Measurements from ENCODE around the gene NPC1L1. TPM values are rescaled to one million over a fixed set of nuclear protein-coding genes. Genes with fewer than 3 reads are reported as not detected.

Gene NPC1L1
- total RNA-seq, 2 experiments from 2014 or later = not detected

DNA sequence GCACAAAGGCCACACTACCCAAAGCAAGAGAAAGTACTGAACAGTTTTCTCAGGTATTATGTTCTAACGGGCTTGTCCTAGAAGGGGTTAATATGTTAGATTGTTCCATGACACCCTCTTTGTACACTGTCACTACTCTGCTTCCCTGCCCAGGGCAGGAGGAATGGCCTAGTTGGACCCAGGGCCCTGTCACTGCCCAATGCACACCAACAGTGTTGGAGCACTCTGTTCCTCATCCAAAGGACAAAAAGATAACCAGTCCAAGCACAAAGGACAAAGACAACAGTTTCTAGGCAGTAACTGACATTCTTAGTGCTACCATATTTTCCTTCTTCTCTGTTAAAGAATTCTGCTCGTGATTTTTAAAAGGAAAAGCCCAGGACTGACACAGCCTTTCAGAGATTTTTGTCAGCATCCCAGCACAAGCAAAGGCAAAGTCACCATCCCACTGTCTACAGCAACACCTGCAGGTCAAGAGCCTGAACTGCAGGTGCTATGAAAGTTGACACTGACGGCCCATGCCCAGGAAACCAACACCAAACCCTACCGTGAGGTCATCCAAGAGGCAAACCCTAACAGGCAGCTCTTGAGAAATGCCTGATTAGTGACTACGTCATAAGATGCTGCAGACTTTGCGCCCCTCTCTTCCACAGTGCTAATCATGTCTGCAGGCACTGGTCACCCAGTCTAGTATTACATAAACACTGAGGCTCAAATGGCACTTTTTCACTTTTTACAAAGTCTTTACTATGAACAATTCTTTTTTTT, 63.9 kb downstream of the NPC1L1 start:
- DNase-seq = peak; percentile 78
- peaks cover 23% of the 10 kb centered on the region for H3K4me1 Mint-ChIP-seq
- no peak overlapping the region for H3K4me3 Mint-ChIP-seq
- H3K27ac Mint-ChIP-seq = no peak overlapping the region
- H3K36me3 Mint-ChIP-seq = peaks cover 58% of the 10 kb centered on the region
- CTCF ChIA-PET = interaction anchor here (0.6 to 1.9 kb wide), 14 partner anchors 10 to 263 kb away, joined by 3 to 13 read pairs (median 4); partner anchors contain the start of gene NUDCD3
- no peaks in the 10 kb centered on the region for H3K27me3 Mint-ChIP-seq
- peak; percentile 97 for ATAC-seq
- H3K9me3 Mint-ChIP-seq (ENCODE audit: low read depth) = no peaks in the 10 kb centered on the region

DNA sequence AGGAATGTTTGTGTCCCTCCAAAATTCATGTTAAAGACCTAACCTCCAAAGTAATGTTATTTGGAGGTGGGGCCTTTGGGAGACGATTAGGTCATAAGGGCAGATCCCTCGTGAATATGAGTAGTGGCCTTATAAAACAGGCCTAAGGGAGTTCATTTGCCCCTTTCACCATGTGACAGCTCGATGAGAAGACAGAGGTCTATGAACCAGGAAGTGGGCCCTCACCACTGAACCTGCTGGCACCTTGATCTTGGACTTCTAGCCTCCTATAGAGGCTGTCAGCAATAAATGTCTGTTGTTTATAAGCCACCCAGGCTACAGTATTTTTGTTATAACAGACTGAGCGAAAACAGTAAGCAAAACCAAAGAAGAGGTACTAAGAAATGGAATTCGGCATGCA, 64.8 kb downstream of the NPC1L1 start:
- DNase-seq (no peak), ATAC-seq (no peak)
- H3K36me3 Mint-ChIP-seq = peaks cover 54% of the 10 kb centered on the region
- H3K27ac Mint-ChIP-seq = no peak overlapping the region
- no peak overlapping the region for H3K4me3 Mint-ChIP-seq
- H3K27me3 Mint-ChIP-seq = no peaks in the 10 kb centered on the region
- CTCF ChIA-PET = interaction anchor here (0.9 to 2.5 kb wide), 4 partner anchors 15 to 236 kb away, joined by 3 to 9 read pairs (median 3); no protein-coding TSS in a partner anchor
- peaks cover 23% of the 10 kb centered on the region for H3K4me1 Mint-ChIP-seq
- H3K9me3 Mint-ChIP-seq (ENCODE audit: low read depth) = no peaks in the 10 kb centered on the region

DNA sequence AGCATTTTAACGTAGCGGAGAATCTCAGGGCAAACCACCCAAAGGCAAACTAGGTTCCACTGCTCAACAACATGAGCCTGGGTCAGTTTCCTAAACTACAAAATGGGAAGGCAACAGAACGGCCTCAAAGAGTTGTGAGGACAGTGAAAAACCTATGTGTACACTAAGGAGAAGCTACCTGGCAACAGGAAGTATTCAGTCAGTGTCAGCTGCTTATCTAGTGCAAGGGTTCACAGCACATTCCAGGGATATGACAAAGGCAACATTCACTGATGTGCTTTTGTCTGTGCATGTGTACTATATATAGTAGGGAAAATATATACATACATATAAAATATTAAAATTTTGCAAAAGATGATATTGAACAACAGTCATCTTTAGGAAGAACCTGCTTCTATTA, 67.8 kb downstream of the NPC1L1 start:
- Mint-ChIP-seq H3K4me3 (no peak overlapping the region), H3K36me3 (peaks cover 42% of the 10 kb centered on the region)

DNA sequence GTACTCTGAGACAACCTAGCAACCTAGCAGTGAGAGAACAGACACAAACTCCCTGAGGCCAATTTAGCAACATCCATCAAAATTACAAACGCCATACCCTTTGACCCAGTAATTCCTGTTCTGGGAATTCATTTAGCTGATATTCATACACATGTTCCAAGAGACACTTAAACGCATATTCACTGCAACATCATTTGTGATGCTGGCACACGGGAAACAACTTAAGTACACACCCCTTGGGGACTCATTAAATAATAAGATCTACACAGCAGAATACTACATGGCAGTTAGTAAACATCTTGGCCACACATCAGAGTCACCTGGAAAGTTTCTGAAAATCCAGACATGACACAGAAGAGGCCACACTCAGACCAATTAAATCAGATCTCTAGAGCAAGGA, 68.3 kb downstream of the NPC1L1 start:
- CTCF ChIA-PET = interaction anchor here (1.5 kb wide), 1 partner anchor 125 kb away, joined by 4 read pairs; no protein-coding TSS in a partner anchor
- Mint-ChIP-seq H3K27ac (no peak overlapping the region), H3K27me3 (no peaks in the 10 kb centered on the region), H3K9me3 (ENCODE audit: low read depth) (no peaks in the 10 kb centered on the region), H3K36me3 (peaks cover 42% of the 10 kb centered on the region), H3K4me3 (no peak overlapping the region), H3K4me1 (peaks cover 25% of the 10 kb centered on the region)
- DNase-seq (no peak), ATAC-seq (no peak)

More for the DNA sequence above, 67.8 kb downstream of the NPC1L1 start:
- DNase-seq (no peak), ATAC-seq (no peak)
- CTCF ChIA-PET = interaction anchor here (1.5 to 2.1 kb wide), 2 partner anchors 92 to 125 kb away, joined by 4 to 5 read pairs; no protein-coding TSS in a partner anchor
- peaks cover 26% of the 10 kb centered on the region for H3K4me1 Mint-ChIP-seq
- H3K9me3 Mint-ChIP-seq (ENCODE audit: low read depth) = no peaks in the 10 kb centered on the region
- H3K27ac Mint-ChIP-seq = no peak overlapping the region
- no peaks in the 10 kb centered on the region for H3K27me3 Mint-ChIP-seq

DNA sequence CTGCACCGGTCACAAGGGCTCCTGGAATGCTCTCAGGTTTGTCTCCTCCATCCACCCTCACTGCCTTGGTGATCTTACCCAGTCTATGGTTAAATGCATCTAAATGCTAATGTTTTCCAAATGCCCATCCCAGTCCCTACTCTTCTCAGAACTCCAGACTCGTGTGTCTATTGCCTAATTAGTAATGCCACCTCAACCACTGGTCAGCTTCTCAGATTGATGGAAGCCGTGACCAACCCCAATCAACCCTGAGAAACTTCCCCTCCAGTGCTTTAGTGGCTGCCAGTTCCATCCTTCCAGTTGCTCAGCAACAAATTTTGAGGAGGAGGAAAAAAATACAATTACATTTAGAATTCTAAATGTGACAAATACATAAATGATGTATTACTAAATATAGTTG, 69.3 kb downstream of the NPC1L1 start:
- DNase-seq (no peak), ATAC-seq (no peak)
- Mint-ChIP-seq H3K4me1 (peaks cover 27% of the 10 kb centered on the region), H3K36me3 (peaks cover 46% of the 10 kb centered on the region), H3K9me3 (ENCODE audit: low read depth) (no peaks in the 10 kb centered on the region), H3K27ac (no peak overlapping the region), H3K4me3 (no peak overlapping the region), H3K27me3 (no peaks in the 10 kb centered on the region)
- CTCF ChIA-PET = no interaction called here

DNA sequence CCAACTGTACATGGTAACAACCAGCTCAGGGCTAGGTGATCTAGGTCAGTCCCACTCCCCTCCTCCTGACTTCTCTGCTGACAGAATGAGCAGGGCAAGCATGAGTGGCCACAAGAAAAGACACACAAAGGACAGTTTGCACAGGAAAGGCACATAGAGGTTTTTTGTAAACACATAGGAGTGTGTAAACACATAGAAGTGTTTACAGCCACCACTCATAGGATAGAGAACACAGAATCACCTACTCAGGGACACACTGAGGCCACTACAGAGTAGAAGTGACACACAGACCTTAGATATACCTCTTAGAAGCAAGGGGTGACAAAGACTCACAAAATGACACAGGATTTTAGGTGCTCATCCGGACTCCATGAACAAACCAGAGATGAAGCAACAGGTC, 69.7 kb downstream of the NPC1L1 start:
- no peaks in the 10 kb centered on the region for H3K9me3 Mint-ChIP-seq (ENCODE audit: low read depth)
- no peak for DNase-seq
- ATAC-seq = no peak
- H3K4me1 Mint-ChIP-seq = peaks cover 29% of the 10 kb centered on the region
- CTCF ChIA-PET = interaction anchor here (0.9 kb wide), 1 partner anchor 12 kb away, joined by 3 read pairs; no protein-coding TSS in a partner anchor
- H3K27ac Mint-ChIP-seq = no peak overlapping the region
- H3K27me3 Mint-ChIP-seq = no peaks in the 10 kb centered on the region
- H3K36me3 Mint-ChIP-seq = peaks cover 43% of the 10 kb centered on the region
- no peak overlapping the region for H3K4me3 Mint-ChIP-seq

DNA sequence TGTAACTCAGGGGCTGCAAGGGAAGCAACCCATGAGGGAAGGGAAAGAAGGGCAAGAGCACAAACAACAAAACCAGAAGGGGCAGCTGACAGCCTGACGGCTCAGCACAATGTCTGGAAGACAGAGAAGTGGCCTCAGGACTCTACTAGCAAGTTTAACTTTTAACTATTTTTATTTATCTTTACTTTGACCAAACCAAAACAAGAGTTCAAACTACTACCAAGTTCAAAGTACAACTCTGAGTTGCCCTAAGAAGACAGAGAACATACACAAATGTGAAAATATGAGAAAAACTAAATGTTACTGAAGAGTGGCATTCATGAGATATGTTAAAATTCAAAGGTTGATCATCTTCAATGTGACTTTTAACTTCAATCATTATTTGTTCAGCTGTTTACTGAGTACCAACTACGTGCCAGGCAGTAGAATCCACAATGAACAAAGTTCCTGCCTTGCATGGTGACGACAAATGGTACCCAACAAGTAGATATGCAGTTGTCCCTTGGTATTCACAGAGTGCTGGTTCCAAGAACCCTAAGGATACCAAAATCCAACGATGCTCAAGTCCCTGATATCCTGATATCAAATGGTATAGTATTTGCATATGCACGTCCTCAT, 70.4 kb downstream of the NPC1L1 start:
- H3K4me1 Mint-ChIP-seq = peaks cover 36% of the 10 kb centered on the region
- no peaks in the 10 kb centered on the region for H3K27me3 Mint-ChIP-seq
- ATAC-seq (no peak), DNase-seq (no peak)
- H3K9me3 Mint-ChIP-seq (ENCODE audit: low read depth) = no peaks in the 10 kb centered on the region
- H3K4me3 Mint-ChIP-seq = no peak overlapping the region
- CTCF ChIA-PET = interaction anchor here (0.9 to 2.2 kb wide), 2 partner anchors 13 to 270 kb away, joined by 3 to 5 read pairs; partner anchors contain the start of gene YKT6
- H3K36me3 Mint-ChIP-seq = peaks cover 46% of the 10 kb centered on the region
- H3K27ac Mint-ChIP-seq = no peak overlapping the region

DNA sequence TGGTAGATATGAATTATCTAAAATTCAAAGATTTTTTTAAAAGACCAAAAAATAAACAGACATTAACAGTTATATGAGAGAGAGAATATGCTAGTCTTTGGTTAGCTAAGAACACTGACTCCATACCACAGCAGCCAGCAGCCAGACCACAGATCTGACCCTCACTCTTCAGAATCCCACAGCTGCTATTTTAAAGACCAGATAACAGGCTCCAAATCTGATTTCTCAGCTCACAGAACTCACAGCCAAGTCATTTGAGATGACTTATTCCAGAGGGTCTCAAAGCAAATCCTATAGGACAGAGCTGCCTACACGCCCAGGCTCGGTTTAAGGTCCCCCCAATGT, 71.0 kb downstream of the NPC1L1 start:
- H3K27ac Mint-ChIP-seq = no peak overlapping the region

DNA sequence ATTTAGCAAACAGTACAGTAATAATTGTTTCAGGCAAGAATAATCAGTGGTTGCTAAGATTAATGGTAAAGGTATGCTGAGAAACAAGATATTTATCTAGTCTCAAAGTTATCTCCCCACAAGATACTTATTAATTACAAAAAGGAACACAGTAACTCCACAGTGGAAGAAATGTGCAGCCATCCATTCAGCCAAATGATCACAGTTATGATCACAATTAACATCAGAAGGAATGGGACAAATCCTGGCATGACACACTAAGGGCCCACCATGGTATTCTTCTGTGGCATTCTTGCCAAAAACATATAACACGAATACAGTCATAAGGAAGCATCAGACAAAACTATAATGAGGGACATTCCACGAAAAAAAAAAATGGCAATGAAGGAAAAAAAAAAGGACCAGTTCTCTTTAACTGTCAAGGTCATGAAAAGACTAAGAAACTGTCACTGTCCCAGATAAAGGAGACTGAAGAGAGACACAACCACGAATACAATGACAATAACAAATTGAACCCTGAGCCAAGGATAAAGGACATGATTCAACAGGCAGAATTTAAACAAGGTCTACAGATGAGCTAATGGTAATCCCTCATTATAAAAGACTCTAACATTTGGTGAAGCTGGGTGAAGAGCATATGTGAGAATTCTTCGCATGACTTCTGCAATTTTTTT, 71.5 kb downstream of the NPC1L1 start:
- Mint-ChIP-seq H3K4me1 (peaks cover 41% of the 10 kb centered on the region), H3K36me3 (peaks cover 50% of the 10 kb centered on the region), H3K9me3 (ENCODE audit: low read depth) (no peaks in the 10 kb centered on the region), H3K4me3 (no peak overlapping the region), H3K27ac (no peak overlapping the region), H3K27me3 (no peaks in the 10 kb centered on the region)
- no peak for ATAC-seq
- CTCF ChIA-PET = interaction anchor here (0.5 to 2.2 kb wide), 3 partner anchors 15 to 268 kb away, joined by 3 to 5 read pairs (median 4); partner anchors contain the start of gene YKT6
- no peak for DNase-seq

More for the DNA sequence above, 71.0 kb downstream of the NPC1L1 start:
- Mint-ChIP-seq H3K36me3 (peaks cover 49% of the 10 kb centered on the region), H3K4me1 (peaks cover 40% of the 10 kb centered on the region), H3K9me3 (ENCODE audit: low read depth) (no peaks in the 10 kb centered on the region), H3K27me3 (no peaks in the 10 kb centered on the region), H3K4me3 (no peak overlapping the region)
- CTCF ChIA-PET = interaction anchor here (0.5 to 2.2 kb wide), 2 partner anchors 15 to 269 kb away, joined by 4 to 5 read pairs; partner anchors contain the start of gene YKT6
- ATAC-seq = no peak
- no peak for DNase-seq

DNA sequence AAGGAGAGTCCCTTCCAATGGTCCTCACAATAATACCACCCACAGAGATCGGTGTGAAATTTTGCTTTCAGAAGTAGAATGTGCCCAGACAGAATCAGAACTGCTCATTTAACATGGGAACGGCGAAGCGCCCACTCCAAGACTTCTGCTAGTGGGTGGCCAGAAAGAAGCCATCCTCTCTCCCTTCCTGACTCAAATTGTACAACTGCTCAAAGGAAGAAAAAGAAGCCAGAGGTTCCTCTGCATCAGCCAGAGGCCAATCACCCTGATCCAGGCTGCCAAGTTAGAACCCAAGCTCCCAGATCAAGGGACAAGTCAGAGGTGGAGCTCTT, 73.9 kb downstream of the NPC1L1 start:
- H3K27ac Mint-ChIP-seq = peak overlapping the region; percentile 2
- H3K4me3 Mint-ChIP-seq = no peak overlapping the region
- H3K4me1 Mint-ChIP-seq = peaks cover 49% of the 10 kb centered on the region
- H3K9me3 Mint-ChIP-seq (ENCODE audit: low read depth) = no peaks in the 10 kb centered on the region
- peaks cover 51% of the 10 kb centered on the region for H3K36me3 Mint-ChIP-seq
- ATAC-seq = no peak
- DNase-seq = no peak
- no peaks in the 10 kb centered on the region for H3K27me3 Mint-ChIP-seq
- CTCF ChIA-PET = interaction anchor here (0.7 to 2.3 kb wide), 3 partner anchors 11 to 266 kb away, joined by 3 to 7 read pairs (median 4); partner anchors contain the start of gene YKT6

DNA sequence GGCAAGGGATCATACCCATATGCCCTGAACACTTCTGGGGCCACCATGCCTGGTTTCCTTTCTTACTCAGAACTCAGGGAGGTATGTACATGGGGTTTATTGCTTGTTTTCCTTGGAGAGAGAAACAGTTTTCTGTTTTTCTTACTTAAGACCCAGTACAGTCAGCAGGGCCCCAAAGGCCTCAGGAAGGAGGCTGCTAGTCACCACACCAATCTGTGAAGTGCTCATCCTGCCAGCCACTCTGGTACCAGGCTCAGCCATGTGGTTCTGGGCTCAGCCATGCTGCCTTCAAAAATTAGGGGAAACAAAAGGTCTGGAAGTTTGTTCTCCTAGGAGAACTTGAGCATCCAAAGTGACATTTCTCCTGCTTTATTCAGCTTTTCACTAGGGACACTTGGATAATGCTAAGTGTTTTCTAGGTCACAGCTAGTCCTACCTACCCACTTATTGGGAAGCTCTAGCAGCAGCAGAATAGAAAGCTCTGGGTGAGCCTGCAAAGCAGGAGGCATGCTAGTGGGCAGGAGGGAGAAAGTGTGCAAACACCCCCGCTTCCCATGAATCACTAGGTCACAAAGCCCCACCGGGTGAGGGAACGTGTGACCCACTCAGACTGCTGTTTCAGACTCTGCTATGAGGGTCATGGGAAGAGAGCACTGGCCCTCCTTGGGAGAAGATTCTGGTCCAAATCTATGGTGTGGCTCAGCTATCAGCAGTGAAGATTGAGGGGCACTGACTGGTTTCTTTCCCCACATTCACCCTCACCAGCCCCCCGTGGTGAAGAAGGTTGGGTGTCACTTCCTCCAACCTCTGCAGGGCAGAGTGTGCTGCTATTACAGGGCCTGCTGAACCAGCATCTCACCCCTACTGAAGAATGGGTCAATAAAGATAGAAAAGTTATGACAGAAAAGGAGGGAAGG, 74.6 kb downstream of the NPC1L1 start:
- H3K27me3 Mint-ChIP-seq = no peaks in the 10 kb centered on the region
- peak; percentile 50 for ATAC-seq
- no peak overlapping the region for H3K4me3 Mint-ChIP-seq
- CTCF ChIA-PET = interaction anchor here (0.7 to 2.3 kb wide), 3 partner anchors 11 to 265 kb away, joined by 3 to 7 read pairs (median 4); partner anchors contain the start of gene YKT6
- no peaks in the 10 kb centered on the region for H3K9me3 Mint-ChIP-seq (ENCODE audit: low read depth)
- H3K27ac Mint-ChIP-seq = peak overlapping the region; percentile 29
- peaks cover 53% of the 10 kb centered on the region for H3K36me3 Mint-ChIP-seq
- peak; percentile 50 for DNase-seq
- peaks cover 55% of the 10 kb centered on the region for H3K4me1 Mint-ChIP-seq

DNA sequence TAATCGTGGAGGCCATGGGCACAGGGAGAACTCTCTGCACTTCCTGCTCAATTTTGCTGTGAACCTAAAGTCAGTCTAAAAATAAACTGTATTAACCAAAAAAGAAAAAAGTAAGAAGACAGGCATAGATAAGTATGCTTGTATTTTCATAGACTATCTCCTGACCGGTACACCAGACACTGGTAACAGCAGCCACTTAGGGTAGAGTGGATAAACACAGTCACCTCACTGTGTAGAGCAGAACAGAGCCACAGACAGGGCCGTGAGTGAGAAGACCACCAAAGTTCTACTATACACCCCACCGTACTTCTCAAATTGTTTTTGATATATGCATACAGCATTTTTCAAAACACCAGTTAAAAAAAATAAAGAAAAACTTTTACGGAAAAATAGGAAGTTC, 75.6 kb downstream of the NPC1L1 start:
- H3K4me1 Mint-ChIP-seq = peaks cover 66% of the 10 kb centered on the region
- no peak overlapping the region for H3K4me3 Mint-ChIP-seq
- CTCF ChIA-PET = interaction anchor here (1.3 kb wide), 1 partner anchor 224 kb away, joined by 5 read pairs; no protein-coding TSS in a partner anchor
- H3K27me3 Mint-ChIP-seq = no peaks in the 10 kb centered on the region
- DNase-seq = no peak
- no peak overlapping the region for H3K27ac Mint-ChIP-seq
- ATAC-seq = no peak
- H3K36me3 Mint-ChIP-seq = peaks cover 56% of the 10 kb centered on the region
- no peaks in the 10 kb centered on the region for H3K9me3 Mint-ChIP-seq (ENCODE audit: low read depth)
